Measurements from ENCODE around the gene SLC47A1. TPM values are rescaled to one million over a fixed set of nuclear protein-coding genes. Genes with fewer than 3 reads are reported as not detected.
"Not testable (repeated sequence)": the region's sequence is repeated elsewhere in the genome, so short reads cannot be mapped to it uniquely, and the experiment has no call there.

SLC47A1 gene
- total and polyA plus RNA-seq, 9 of the 15 experiments (the other 6 are each of a cell fraction or from before 2014, with no cell fraction given) = not detected

GRCh38 chr17:19526950-19527349 is 6.7 kb upstream of the SLC47A1 start:
- BruUV-seq (replicated peaks); intact Hi-C loops (cut with micrococcal nuclease): not testable (repeated sequence)

DNA sequence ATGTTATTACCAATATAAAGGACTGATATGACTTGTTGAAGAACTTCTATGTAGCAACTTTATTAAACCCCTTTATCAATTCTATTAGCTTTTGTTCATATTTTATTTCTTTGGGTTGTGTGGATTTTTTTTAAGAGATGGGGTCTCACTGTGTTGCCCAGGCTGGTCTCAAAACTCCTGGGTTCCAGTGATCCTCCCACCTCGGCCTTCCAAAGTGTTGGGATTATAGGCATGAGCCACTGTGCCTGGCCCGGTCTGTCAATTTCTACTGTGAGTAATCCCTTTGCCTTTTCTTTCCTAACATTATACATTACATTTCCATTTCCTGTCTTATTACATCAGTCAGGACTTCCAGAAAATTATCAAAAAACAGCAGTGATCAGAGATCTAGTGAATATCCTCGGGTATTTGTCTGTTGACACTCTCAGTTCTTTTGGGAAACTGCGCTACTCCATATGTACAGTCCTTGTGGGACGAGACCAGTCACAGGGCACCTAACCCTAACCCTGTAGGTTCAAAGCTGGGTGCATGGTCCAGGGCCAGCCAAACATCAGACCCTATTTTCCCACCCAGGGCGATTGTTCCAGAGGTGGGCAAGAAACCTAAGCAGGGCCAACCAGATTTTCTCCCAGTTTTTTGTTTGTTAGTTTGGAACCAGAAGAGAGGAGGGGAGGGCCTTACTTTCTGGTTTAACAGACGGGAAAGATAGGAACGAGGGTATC is 1.7 kb upstream of the SLC47A1 start:
- no peak overlapping the region for H3K4me2 ChIP-seq (ENCODE audit: insufficient read depth, low read length)
- no peaks in the 10 kb centered on the region for H4K20me1 ChIP-seq (replicated peaks; ENCODE audit: control insufficient read depth, insufficient read depth, low read length)
- ATAC-seq (no peak), DNase-seq (ENCODE audit: extremely low read depth in 1 of 4, low spot score in 3 of 4) (no peak), FAIRE-seq (no peak)
- H3K27ac ChIP-seq (ENCODE audit: extremely low read depth, low read depth, low read length) = no peak overlapping the region
- peaks cover 0 to 32% of the 10 kb centered on the region in 2 experiments; a peak in 4 of 5 replicates for H3K27me3 ChIP-seq (ENCODE audit: control insufficient read depth in 2 of 2, insufficient read depth in 2 of 2, low read length in 2 of 2)
- H3K36me3 ChIP-seq (ENCODE audit: control insufficient read depth, insufficient read depth, low read length) = no peaks in the 10 kb centered on the region
- WGBS (ENCODE audit: insufficient coverage, low coverage, missing lambda C conversion rate) = 2% methylated on average over 7 of the region's 8 CpGs
- ChIA-PET POLR2A (no interaction called here), CTCF (ENCODE audit: low intra/inter-chr PET ratio) (no interaction called here)
- H2AFZ ChIP-seq (ENCODE audit: low read depth, low read length) = no peak overlapping the region
- BruUV-seq (replicated peaks) = no TSS peak
- no peaks in the 10 kb centered on the region for H3K4me1 ChIP-seq (replicated peaks in 1 of 2; ENCODE audit: control insufficient read depth in 2 of 2, insufficient read depth in 2 of 2, low read length in 2 of 2)
- in situ Hi-C loops (cut with MboI) = no loop called here
- no peak overlapping the region for H3K4me3 ChIP-seq
- no peaks in the 10 kb centered on the region for H3K79me2 ChIP-seq (ENCODE audit: control insufficient read depth, insufficient read depth, low read length)
- no peaks in the 10 kb centered on the region for H3K9me3 ChIP-seq (replicated peaks; ENCODE audit: control insufficient read depth, insufficient read depth, low read depth, low read length)
- no peaks in the 10 kb centered on the region for H3K9me1 ChIP-seq (ENCODE audit: control insufficient read depth, insufficient read depth, low read length)
- intact Hi-C loops (cut with micrococcal nuclease) = no loop called here
- TF ChIP-seq FOXK2 (conservative IDR thresholded peaks at IDR 0.05 in 1 of 2, IDR thresholded peaks at IDR 0.05 in 1 of 2; ENCODE audit: low read depth in 2 of 2) = no peak
- TF ChIP-seq, protein P1, sequence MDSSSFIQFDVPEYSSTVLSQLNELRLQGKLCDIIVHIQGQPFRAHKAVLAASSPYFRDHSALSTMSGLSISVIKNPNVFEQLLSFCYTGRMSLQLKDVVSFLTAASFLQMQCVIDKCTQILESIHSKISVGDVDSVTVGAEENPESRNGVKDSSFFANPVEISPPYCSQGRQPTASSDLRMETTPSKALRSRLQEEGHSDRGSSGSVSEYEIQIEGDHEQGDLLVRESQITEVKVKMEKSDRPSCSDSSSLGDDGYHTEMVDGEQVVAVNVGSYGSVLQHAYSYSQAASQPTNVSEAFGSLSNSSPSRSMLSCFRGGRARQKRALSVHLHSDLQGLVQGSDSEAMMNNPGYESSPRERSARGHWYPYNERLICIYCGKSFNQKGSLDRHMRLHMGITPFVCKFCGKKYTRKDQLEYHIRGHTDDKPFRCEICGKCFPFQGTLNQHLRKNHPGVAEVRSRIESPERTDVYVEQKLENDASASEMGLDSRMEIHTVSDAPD (CRISPR knock-in tag; IDR thresholded peaks at IDR 0.05) = no peak
- TF ChIP-seq, protein P2, sequence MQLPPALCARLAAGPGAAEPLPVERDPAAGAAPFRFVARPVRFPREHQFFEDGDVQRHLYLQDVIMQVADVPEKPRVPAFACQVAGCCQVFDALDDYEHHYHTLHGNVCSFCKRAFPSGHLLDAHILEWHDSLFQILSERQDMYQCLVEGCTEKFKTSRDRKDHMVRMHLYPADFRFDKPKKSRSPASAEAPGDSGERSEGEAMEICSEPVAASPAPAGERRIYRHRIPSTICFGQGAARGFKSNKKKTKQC (CRISPR knock-in tag; IDR thresholded peaks at IDR 0.05) = no peak
- TF ChIP-seq SMAD4 (CRISPR knock-in tag; conservative IDR thresholded peaks at IDR 0.05) = no peak
- no peak for TF ChIP-seq ZHX1 (conservative IDR thresholded peaks at IDR 0.05; ENCODE audit: low read length)
- no peak for TF ChIP-seq HOXB6 (CRISPR knock-in tag; IDR thresholded peaks at IDR 0.05; ENCODE audit: borderline replicate concordance)
- TF ChIP-seq CCNT2 (IDR thresholded peaks at IDR 0.05; ENCODE audit: borderline replicate concordance, extremely low read depth, insufficient read length, low read depth, low read length) = no peak
- H3K9ac ChIP-seq (ENCODE audit: insufficient read depth in 1 of 2, low read depth in 2 of 2, low read length in 2 of 2) = no peak overlapping the region

More at GRCh38 chr17:19526950-19527349, 6.7 kb upstream of the SLC47A1 start:
- H3K27me3 ChIP-seq (ENCODE audit: control insufficient read depth in 2 of 2, insufficient read depth in 2 of 2, low read length in 2 of 2); H3K36me3 ChIP-seq (ENCODE audit: control insufficient read depth, insufficient read depth, low read length); H3K4me1 ChIP-seq (replicated peaks in 1 of 2; ENCODE audit: control insufficient read depth in 2 of 2, insufficient read depth in 2 of 2, low read length in 2 of 2); H3K9me3 ChIP-seq (replicated peaks; ENCODE audit: control insufficient read depth, insufficient read depth, low read depth, low read length); H3K9ac ChIP-seq (ENCODE audit: insufficient read depth in 1 of 2, low read depth in 2 of 2, low read length in 2 of 2); H3K27ac ChIP-seq (ENCODE audit: extremely low read depth, low read depth, low read length); H3K9me1 ChIP-seq (ENCODE audit: control insufficient read depth, insufficient read depth, low read length); ATAC-seq; CTCF ChIA-PET (ENCODE audit: low intra/inter-chr PET ratio); H2AFZ ChIP-seq (ENCODE audit: low read depth, low read length); FAIRE-seq; H4K20me1 ChIP-seq (replicated peaks; ENCODE audit: control insufficient read depth, insufficient read depth, low read length); H3K4me3 ChIP-seq; H3K4me2 ChIP-seq (ENCODE audit: insufficient read depth, low read length); DNase-seq (ENCODE audit: extremely low read depth in 1 of 4, low spot score in 3 of 4); in situ Hi-C loops (cut with MboI); H3K79me2 ChIP-seq (ENCODE audit: control insufficient read depth, insufficient read depth, low read length): not testable (repeated sequence)
- POLR2A ChIA-PET = interaction anchor here (0.6 to 0.7 kb wide), 2 partner anchors 11 to 25 kb away, joined by 3 read pairs; no protein-coding TSS in a partner anchor
- WGBS (ENCODE audit: insufficient coverage, low coverage, missing lambda C conversion rate) = 11% methylated on average over 2 of the region's 4 CpGs

Data from K562 (cell line).